Stimulated activated naive CD8-positive, alpha-beta T cell treated with anti-CD3 and anti-CD28 coated beads, Interleukin-15, Interleukin-2, amounts not matched to agents 100 ng/mL and 50 ng/mL, for 24 hours (primary cell): ENCODE data around the gene LEMD1.
"Not testable (repeated sequence)": the region's sequence is repeated elsewhere in the genome, so short reads cannot be mapped to it uniquely, and the experiment has no call there.

Source experiments
- H3K27ac Mint-ChIP-seq: one replicate; pipeline ENCODE4 v1.8.0; 2021; ENCODE audit warnings: mild to moderate bottlenecking, mixed read lengths
- H3K27me3 Mint-ChIP-seq: one replicate; pipeline ENCODE4 v1.8.0; 2021; ENCODE audit warnings: mixed read lengths
- H3K36me3 Mint-ChIP-seq: one replicate; pipeline ENCODE4 v1.8.0; 2021; ENCODE audit warnings: low read depth, mixed read lengths
- H3K4me1 Mint-ChIP-seq: one replicate; pipeline ENCODE4 v1.8.0; 2021; ENCODE audit warnings: low read depth, mixed read lengths
- H3K4me3 Mint-ChIP-seq: one replicate; pipeline ENCODE4 v1.8.0; 2021; ENCODE audit warnings: mild to moderate bottlenecking, mixed read lengths
- H3K9me3 Mint-ChIP-seq: one replicate; pipeline ENCODE4 v1.8.0; 2021; ENCODE audit warnings: mixed read lengths

LEMD1 gene

DNA sequence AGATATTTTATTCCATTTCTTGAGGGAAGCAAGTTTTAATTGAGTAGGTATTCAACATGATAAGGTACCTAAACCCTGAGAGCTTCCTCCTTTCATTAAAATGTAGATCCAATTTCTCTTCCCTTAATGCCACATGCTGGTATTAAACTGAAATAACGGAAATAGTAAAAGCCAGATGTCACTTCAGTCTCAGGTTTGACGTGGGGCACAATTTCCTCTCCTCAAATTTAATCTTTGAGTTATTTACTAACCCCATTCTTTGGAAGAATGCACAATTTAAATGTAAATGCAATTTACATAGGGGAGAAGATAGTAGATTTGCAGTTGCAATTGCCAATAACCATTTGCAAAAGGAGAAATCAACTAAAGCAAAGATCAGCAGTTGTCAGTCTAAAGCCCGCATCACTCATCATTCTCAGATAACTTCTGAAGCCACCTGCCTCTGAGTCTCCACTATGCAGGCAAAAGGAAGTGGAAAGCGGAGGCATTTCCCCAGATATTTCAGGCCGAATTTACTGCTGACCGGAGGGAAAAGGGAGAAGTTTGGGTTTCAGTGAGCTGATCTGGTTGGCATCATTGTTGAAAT lies 2.1 kb upstream of the LEMD1 start:
- H3K36me3 Mint-ChIP-seq = no peaks in the 10 kb centered on the region
- H3K9me3 Mint-ChIP-seq = no peaks in the 10 kb centered on the region
- peaks cover 33% of the 10 kb centered on the region for H3K27me3 Mint-ChIP-seq
- no peak overlapping the region for H3K27ac Mint-ChIP-seq
- H3K4me1 Mint-ChIP-seq = no peaks in the 10 kb centered on the region
- no peak overlapping the region for H3K4me3 Mint-ChIP-seq

DNA sequence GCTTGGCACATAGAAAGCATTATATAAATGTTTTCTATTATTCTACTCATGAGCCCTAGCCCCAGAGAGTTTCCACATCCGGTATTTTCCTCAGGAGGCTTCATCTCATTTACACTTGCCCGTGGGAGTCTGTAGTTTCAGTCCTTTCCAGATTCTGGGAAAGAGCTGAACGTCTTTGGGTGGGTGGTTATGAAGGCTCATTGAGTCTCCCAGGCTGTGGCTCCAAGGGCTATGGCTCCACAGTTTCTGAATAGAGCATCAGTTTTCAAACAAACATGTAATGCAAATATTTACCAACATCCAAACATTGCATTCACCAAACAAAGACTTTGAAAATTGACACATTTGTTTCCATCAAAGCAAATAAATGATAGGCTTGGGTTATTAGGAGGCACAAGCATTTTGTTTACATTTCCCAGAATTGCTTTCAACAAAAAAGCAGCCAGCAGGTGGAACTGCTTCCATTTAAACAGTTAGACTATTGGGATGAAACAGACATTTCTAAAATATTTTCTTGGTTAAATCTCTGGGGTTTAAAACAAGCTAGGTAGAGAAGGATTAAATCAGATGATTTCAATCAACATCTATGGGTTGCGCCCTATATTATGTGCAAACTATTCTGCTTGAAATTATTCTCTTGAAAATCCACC lies 1.3 kb upstream of the LEMD1 start:
- Mint-ChIP-seq H3K9me3 (no peaks in the 10 kb centered on the region), H3K36me3 (no peaks in the 10 kb centered on the region), H3K27me3 (peaks cover 33% of the 10 kb centered on the region), H3K27ac (no peak overlapping the region), H3K4me1 (no peaks in the 10 kb centered on the region), H3K4me3 (no peak overlapping the region)

DNA sequence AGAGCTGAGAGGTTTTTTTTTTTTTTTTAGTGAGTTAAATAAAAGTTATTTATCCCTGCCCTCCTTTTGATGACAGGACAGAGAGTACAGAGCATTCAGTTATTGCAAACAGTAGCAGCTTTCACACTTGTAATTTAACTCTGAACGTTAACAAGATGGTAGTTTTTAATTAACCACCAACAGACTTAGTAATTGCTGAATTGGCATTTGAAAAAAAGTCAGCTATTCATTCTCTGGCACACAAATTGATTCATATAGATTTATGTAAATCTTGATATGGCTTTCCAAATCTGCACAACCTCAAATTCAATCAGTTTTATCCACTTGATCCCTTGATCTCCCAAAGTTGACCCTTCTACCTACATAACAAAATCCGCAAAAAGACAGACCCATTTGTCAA lies 918 bp downstream of the LEMD1 start:
- peaks cover 26% of the 10 kb centered on the region for H3K27me3 Mint-ChIP-seq
- H3K4me1 Mint-ChIP-seq = no peaks in the 10 kb centered on the region
- no peak overlapping the region for H3K27ac Mint-ChIP-seq
- H3K4me3 Mint-ChIP-seq = no peak overlapping the region
- H3K9me3 Mint-ChIP-seq = no peaks in the 10 kb centered on the region
- H3K36me3 Mint-ChIP-seq = no peaks in the 10 kb centered on the region

DNA sequence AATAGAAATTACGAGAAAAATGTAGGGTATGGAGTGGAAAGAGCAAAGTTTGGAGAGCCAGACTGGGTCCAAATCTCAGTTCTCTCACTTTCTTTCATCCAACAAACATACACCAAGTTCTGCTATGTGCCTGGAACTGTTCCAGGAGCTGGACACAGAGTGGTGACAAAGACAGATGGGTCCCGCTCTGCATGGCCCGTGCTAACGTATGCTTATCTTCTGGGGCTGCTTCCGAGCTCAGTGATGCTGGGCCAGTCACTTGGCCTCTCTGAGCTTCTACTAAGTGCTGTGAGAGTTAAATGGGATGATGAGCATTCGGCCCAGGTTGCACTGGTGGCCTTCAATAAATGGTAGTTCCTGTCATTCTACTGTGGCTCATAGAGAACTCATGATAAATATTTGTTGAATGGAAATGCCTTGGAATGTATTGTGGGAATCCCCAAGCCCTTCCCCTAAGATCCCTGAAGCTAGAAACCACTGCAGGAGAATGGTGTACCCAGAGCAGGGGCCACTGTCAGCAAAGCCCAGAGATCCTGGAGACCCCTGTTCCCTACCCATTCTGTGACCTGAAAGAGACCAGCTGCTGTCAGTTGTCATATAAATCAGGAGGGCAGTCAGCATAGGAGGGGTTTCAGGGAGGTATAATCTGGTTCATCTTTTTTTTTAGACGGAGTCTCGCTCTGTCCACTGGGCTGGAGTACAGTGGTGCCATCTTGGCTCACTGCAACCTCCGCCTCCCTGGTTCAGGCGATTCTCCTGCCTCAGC lies 3.8 kb downstream of the LEMD1 start:
- H3K27me3 Mint-ChIP-seq = peaks cover 16% of the 10 kb centered on the region

DNA sequence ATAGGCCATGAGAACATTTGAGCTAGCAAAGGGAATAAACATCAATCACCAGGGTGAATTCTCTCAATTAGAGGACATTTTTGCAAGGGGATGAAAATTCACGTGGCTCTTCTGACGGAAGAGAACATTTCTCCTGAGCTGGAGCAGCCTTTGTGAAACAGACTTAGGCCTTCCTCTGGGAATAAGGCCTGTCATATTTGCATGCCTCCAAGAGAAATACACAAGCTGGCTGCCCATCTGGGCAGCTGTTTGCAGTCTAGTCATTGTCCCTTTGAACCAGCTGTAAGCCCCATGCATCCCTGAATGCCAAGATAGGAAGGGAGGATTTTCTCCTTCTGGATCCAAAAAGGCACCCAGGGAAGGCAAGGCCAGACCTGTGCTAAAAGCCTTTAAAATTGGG lies 5.5 kb downstream of the LEMD1 start:
- H3K9me3 Mint-ChIP-seq = no peaks in the 10 kb centered on the region
- H3K27me3 Mint-ChIP-seq = peaks cover 8% of the 10 kb centered on the region
- no peaks in the 10 kb centered on the region for H3K4me1 Mint-ChIP-seq
- no peaks in the 10 kb centered on the region for H3K36me3 Mint-ChIP-seq
- H3K27ac Mint-ChIP-seq = no peak overlapping the region
- H3K4me3 Mint-ChIP-seq = no peak overlapping the region

More for the DNA sequence above, 3.8 kb downstream of the LEMD1 start:
- H3K27ac Mint-ChIP-seq = no peak overlapping the region
- H3K36me3 Mint-ChIP-seq = no peaks in the 10 kb centered on the region
- H3K9me3 Mint-ChIP-seq = no peaks in the 10 kb centered on the region
- no peak overlapping the region for H3K4me3 Mint-ChIP-seq
- H3K4me1 Mint-ChIP-seq = no peaks in the 10 kb centered on the region

DNA sequence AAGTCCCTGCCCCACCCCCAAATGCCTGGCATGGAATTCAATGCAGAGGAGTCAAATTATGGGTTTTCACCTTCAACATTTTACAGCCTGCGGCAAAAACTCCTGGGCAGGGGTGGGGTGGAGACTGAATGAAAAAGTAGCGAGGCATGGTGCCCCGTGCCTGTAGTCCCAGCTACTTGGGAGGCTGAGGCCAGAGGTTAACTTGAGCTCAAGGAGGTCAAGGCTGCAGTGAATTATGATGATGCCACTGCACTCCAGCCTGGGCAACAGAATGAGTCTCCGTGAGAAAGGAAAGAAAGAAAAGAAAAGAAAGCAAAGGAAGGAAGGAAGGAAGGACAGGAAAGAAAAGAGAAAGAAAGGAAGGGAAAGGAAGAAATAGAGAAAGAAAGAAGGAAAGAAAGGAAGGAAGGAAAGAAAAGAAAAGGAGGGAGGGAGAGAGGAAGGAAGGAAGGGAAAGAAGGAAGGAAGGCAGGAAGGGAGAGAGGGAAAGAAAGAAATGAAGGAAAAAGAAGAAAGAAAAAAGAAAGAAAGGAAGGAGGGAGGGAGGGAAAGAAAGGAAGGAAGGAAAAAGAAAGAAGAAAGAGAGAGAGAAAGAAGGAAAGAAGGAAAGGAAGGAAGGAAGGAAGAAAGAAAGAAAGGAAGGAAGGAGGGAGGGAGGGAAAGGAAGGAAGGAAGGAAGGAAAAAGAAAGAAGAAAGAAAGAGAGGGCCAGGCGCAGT lies 11.1 kb downstream of the LEMD1 start:
- H3K36me3 Mint-ChIP-seq = no peaks in the 10 kb centered on the region
- H3K9me3 Mint-ChIP-seq = no peaks in the 10 kb centered on the region
- peaks cover 5% of the 10 kb centered on the region for H3K4me1 Mint-ChIP-seq
- no peak overlapping the region for H3K4me3 Mint-ChIP-seq
- peaks cover 7% of the 10 kb centered on the region for H3K27me3 Mint-ChIP-seq
- H3K27ac Mint-ChIP-seq = no peak overlapping the region

DNA sequence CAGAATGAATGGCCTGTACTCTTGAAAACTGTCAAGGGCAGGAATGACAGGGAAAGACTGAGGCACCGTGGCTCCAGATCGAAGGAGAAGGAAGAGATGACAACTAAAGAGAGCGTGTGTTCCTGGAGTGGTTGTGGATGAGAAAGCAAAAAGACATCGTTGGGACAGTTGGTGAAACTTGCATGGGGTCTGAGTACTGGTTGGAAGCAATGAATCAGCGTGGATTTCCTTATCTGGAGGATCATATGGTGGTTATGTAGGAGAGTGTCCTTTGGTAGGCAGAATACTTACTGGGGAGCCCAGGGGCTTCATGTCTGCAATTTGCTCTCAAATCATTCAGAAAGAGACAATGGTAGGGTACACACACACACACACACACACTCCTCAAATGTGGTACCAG lies 13.9 kb downstream of the LEMD1 start:
- peak overlapping the region; percentile 3 for H3K27ac Mint-ChIP-seq
- H3K9me3 Mint-ChIP-seq = peaks cover 4% of the 10 kb centered on the region
- H3K4me3 Mint-ChIP-seq = no peak overlapping the region

DNA sequence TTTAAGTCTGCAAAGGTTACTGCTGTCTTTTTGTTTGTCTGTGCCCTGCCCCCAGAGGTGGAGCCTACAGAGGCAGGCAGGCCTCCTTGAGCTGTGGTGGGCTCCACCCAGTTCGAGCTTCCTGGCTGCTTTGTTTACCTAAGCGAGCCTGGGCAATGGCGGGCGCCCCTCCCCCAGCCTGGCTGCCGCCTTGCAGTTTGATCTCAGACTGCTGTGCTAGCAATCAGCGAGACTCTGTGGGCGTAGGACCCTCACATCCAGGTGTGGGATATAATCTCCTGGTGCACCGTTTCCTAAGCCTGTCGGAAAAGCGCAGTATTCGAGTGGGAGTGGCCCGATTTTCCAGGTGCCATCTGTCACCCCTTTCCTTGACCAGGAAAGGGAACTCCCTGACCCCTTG lies 15.6 kb downstream of the LEMD1 start:
- H3K9me3 Mint-ChIP-seq, H3K36me3 Mint-ChIP-seq, H3K27me3 Mint-ChIP-seq, H3K4me3 Mint-ChIP-seq, H3K27ac Mint-ChIP-seq, H3K4me1 Mint-ChIP-seq: not testable (repeated sequence)

More for the DNA sequence above, 13.9 kb downstream of the LEMD1 start:
- Mint-ChIP-seq H3K27me3 (peaks cover 3% of the 10 kb centered on the region), H3K36me3 (no peaks in the 10 kb centered on the region), H3K4me1 (peaks cover 5% of the 10 kb centered on the region)

DNA sequence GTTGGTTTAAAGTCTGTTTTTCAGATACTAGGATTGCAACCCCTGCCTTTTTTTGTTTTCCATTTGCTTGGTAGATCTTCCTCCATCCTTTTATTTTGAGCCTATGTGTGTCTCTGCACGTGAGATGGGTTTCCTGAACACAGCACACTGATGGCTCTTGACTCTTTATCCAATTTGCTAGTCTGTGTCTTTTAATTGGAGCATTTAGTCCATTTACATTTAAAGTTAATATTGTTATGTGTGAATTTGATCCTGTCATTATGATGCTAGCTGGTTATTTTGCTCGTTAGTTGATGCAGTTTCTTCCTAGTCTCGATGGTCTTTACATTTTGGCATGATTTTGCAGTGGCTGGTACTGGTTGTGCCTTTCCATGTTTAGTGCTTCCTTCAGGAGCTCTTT lies 17.4 kb downstream of the LEMD1 start:
- H3K4me3 Mint-ChIP-seq, H3K36me3 Mint-ChIP-seq, H3K4me1 Mint-ChIP-seq, H3K27ac Mint-ChIP-seq, H3K27me3 Mint-ChIP-seq, H3K9me3 Mint-ChIP-seq: not testable (repeated sequence)

DNA sequence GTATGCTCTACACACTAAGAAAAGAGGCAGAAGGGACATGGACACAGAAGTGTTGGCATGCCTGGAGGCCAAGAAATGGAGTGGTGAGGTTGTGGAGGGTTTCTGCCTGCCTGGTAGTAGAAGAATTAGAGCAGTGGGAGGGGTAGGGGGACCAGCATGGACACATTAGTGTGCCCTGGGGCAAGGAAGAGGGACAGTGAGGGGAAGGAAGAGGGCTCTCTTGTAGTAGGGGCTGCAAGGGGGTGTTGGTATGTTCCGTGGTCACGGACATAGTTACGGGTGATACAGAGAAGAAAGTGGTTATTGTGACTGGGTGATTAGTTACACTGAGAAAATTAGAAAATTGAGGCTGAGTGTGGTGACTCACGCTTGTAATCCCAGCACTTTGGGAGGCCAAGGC lies 23.3 kb downstream of the LEMD1 start:
- Mint-ChIP-seq H3K4me1 (no peaks in the 10 kb centered on the region), H3K36me3 (no peaks in the 10 kb centered on the region), H3K27me3 (peaks cover 25% of the 10 kb centered on the region), H3K27ac (no peak overlapping the region), H3K9me3 (no peaks in the 10 kb centered on the region), H3K4me3 (no peak overlapping the region)

DNA sequence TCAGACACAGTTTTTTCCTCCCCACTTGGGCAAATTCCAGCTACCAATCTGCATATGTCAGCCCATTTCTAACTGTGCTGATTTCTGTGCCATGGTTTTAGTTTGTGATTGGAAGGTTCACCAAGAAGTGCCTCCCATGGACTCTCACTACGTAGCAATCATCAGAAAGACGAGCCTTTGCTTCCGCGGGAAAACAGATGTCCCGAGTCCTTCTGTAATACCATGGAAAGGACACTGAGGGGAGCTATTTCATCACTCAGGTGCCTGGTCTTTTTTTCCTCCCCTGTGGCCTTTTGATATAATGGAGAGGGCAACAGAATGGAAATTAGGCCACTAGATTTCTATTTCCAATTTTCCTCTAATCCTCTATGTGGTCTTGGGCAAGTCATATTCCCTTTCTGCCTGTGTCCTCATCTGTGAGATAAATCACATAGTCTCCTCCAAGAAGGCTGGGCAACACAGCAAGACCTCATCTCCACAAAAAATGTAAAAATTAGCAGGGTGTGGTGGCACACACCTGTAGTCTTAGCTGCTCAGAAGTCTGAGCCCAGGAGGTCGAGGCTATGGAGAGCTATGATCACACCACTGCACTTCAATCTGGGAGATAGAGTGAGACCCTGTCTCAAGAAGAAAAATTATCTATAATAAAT lies 24.8 kb downstream of the LEMD1 start:
- no peaks in the 10 kb centered on the region for H3K9me3 Mint-ChIP-seq
- peaks cover 33% of the 10 kb centered on the region for H3K27me3 Mint-ChIP-seq
- no peak overlapping the region for H3K4me3 Mint-ChIP-seq
- no peak overlapping the region for H3K27ac Mint-ChIP-seq
- no peaks in the 10 kb centered on the region for H3K36me3 Mint-ChIP-seq
- no peaks in the 10 kb centered on the region for H3K4me1 Mint-ChIP-seq

DNA sequence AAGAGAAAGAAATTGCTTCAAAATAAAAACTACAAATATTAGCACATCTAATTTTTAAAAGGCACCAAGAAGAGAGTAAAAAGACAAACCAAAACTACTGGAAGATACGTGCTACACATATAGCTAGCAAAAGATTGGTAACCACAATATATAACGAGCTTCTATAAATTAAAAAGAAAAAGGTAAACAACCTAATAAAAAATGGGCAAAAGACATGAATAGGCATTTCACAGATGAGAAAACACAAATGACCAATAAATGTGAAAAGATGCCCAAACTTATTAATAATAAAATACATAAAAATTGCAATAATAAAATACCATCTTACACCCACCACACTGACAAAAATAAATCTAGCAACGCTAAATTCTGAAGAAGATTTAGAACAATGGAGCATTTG lies 26.2 kb downstream of the LEMD1 start:
- no peaks in the 10 kb centered on the region for H3K4me1 Mint-ChIP-seq
- no peak overlapping the region for H3K4me3 Mint-ChIP-seq
- peaks cover 37% of the 10 kb centered on the region for H3K27me3 Mint-ChIP-seq
- H3K27ac Mint-ChIP-seq = no peak overlapping the region
- H3K9me3 Mint-ChIP-seq = no peaks in the 10 kb centered on the region
- H3K36me3 Mint-ChIP-seq = no peaks in the 10 kb centered on the region

DNA sequence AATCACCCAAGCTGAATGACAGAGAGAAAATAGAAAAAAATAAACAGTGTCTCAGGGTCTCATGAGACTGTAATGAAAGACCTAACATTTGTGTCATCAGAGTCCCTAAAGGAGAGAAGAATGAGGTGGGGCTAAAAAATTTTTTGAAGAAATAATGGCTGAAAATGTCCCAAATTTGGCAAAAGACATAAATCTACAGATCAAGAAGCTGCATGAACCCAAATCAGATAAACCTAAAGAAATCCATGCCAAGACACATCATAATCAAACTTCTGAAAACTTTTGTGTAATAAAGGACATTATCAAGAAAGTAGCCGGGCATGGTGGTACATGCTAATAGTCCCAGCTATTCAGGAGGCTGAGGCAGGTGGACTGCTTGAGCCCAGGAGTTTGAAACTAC lies 29.2 kb downstream of the LEMD1 start:
- Mint-ChIP-seq H3K9me3 (no peaks in the 10 kb centered on the region), H3K4me3 (no peak overlapping the region), H3K4me1 (no peaks in the 10 kb centered on the region), H3K36me3 (no peaks in the 10 kb centered on the region), H3K27me3 (peaks cover 43% of the 10 kb centered on the region), H3K27ac (no peak overlapping the region)

DNA sequence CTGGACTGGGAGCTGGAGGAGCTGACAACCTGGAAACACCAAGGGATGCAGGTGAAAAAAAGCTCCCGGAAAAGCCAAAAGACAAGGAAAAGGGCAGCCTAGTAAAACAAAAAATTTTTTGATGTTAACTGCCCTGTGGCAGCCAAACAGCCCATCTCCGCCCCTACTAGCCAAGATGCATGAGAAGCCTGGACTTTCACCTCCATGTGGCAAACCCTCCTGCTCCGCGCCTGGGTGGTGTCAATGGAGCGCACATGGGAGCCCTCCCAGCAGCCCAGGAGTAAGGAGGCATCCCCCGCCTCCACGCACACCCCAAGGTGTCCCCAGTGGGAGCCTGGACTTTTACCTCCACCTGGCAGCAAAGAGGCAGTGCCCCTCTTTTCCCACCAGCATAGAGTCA lies 30.5 kb downstream of the LEMD1 start:
- Mint-ChIP-seq H3K4me3 (no peak overlapping the region), H3K4me1 (no peaks in the 10 kb centered on the region), H3K9me3 (no peaks in the 10 kb centered on the region), H3K27ac (no peak overlapping the region), H3K36me3 (no peaks in the 10 kb centered on the region), H3K27me3 (peaks cover 37% of the 10 kb centered on the region)

DNA sequence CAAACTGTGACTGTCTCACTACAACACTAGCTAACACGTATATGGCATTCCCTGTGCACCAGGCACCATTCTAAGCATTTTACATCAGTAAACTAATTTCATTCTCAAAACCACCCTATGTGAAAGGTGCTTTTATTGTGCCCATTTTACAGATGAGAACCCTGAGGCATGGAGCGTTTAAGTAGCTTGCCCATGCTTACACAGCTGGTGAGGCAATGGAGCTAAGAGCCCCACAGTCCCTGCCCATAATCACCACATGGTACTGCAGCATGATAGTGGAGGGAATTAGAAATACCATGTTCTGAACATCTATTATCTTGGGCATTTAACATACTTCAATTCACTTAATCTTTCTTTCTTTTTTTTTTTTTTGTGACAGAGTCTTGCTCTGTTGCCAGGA lies 34.0 kb downstream of the LEMD1 start:
- no peaks in the 10 kb centered on the region for H3K9me3 Mint-ChIP-seq
- H3K27me3 Mint-ChIP-seq = peaks cover 20% of the 10 kb centered on the region
- no peaks in the 10 kb centered on the region for H3K4me1 Mint-ChIP-seq
- no peak overlapping the region for H3K4me3 Mint-ChIP-seq
- H3K27ac Mint-ChIP-seq = no peak overlapping the region
- H3K36me3 Mint-ChIP-seq = no peaks in the 10 kb centered on the region
